ENCODE results near the gene TMTC1.

DNA sequence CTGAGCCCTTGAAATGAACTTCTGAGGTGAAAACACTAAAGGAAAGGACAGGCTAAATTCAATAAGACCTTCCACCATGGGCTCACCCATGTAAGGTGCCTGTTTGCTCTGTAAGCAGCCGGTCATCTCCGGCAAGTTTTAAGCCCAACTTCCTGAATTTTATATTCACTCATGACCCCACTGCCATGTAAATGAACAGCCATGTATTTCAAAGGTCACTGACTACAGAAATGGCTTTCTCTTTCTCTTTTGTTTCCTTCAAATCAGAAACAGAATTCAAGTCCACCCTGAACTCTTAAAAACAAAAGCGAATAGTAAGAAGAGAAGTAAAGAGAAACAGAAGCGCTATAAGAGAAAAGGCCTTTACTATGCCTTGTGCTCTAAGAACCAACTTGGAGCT is 224.5 kb downstream of the TMTC1 start:
- TF ChIP-seq CTCF (IDR thresholded peaks at IDR 0.05; ENCODE audit: low read depth, low read length), result no peak
- TF ChIP-seq, protein P1, sequence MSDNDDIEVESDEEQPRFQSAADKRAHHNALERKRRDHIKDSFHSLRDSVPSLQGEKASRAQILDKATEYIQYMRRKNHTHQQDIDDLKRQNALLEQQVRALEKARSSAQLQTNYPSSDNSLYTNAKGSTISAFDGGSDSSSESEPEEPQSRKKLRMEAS (IDR thresholded peaks at IDR 0.05; ENCODE audit: low read depth, low read length), result no peak
- TF ChIP-seq MYC (IDR thresholded peaks at IDR 0.05; ENCODE audit: low read depth, low read length), result no peak
- no peak for TF ChIP-seq POLR2A (IDR thresholded peaks at IDR 0.05; ENCODE audit: extremely low read depth, insufficient read length)

Data from NB4 (cell line).